GM12892 (cell line): ENCODE measurements around the gene RASGRP3.
"Not testable (repeated sequence)": the region's sequence is repeated elsewhere in the genome, so short reads cannot be mapped to it uniquely, and the experiment has no call there.

Experiments used
- POLR2A ChIP-seq: IDR thresholded peaks from 2 replicates; pipeline ENCODE4 v1.6.1; 2011; ENCODE audit warnings: low read depth, low read length, control low read depth
- POLR2AphosphoS5 ChIP-seq: IDR thresholded peaks from 2 replicates; pipeline ENCODE4 v1.6.1; 2011; ENCODE audit warnings: low read depth, low read length, control low read depth

- not testable (repeated sequence) for TF ChIP-seq POLR2A, POLR2AphosphoS5
Measured at GRCh38 chr2:33442052-33442451, 34.4 kb upstream of the RASGRP3 start.
